Eye (tissue), 1 donor: ENCODE data around the gene CELSR1.
A peak's percentile ranks its signal among the peaks of the same experiment; 100 is the strongest.

Experiments
- DNase-seq: peaks from one replicate; pipeline ENCODE4 v3.0.0-alpha.2; 2015

The CELSR1 gene

DNA sequence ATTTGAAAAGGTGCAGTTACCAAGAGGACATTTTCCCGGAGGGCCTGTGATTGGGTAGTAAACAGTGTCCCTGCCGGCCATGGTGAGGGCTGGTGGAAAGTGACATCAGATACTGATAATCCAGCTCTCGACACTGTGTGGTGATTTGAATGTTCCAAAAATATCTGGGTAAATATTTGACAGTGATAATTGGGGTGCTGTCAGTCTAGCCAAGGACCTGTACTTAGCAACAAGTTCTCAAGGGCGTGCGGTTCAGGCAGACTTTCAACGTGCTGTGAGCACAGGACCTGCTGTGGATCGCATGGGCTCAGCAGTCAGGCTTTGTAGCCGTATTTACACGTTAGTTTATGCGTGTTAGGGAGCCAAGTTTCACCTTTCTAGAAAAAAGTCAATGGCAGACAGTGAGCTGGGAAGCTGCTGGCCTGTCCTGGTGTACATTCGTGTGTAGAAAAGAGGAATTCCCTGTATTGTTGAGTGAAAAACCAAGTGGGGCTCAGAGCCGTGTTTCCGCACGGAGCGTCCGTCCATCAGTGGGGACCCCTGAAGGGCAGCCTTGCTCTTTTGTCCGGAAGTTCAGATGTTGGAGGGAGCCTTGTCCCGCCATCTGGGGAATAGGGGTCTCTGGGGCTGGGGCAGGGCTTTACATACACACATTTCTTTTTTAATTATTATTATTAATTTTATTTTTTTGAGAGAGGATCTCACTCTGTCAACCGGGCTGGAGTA lies 190.6 kb downstream of the CELSR1 start:
- no peak for DNase-seq

DNA sequence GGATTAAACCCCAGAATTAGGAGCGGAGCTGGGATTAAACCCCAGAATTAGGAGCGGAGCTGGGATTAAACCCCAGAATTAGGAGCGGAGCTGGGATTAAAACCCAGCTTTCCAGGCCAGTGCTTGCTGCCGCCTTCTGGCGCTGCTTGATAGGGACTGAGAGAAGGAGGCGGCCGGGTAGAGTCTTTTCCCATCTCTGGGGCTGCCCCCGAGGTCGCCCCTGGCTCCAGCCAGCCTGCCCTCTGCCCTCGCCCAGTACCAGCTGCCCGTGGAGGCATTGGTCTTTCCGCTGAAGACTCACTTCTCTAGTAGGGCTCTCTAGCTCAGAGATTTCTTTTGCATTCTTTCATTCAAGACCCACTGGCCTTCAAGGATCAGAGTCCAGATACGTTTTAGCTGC lies 196.7 kb downstream of the CELSR1 start:
- no peak for DNase-seq

DNA sequence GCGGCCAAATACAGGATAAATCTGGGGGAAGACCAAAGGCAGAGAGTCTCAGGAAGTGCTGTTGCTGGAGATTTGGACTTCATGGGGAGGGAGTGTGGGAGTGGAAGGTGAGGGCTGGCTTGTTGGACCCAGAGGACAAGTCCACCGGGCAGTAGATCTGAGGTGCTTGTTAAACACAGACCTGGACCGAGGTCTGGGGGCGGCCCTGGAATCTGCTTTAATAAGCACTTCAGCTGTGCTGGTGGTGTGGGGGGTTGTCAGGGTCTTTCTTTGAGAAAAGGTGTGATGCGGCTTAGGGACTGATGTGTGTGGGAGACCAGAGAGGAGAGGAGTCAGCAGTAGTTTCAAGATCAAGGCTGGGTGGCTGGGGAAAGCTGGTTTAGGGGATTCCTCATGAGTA lies 197.5 kb downstream of the CELSR1 start:
- no peak for DNase-seq

DNA sequence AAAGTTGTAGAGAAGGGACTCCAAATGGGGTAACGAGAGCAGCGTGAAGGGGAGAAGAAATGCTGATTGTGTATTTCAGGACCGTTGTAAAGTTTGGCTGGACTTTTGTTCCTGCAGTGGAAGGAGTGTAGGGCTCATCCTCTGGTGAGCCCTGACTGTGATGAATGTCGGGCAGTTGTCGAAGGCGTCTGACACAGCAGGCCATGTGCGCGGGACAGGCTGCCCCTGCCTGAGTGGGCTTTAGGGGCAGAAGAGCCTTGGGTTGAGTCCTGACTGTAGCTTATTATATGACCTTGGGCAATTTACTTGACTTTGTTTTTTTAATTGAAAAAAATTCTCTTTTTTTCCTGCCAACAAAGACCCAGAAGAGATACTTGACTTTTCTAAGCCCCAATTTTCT lies 198.8 kb downstream of the CELSR1 start:
- no peak for DNase-seq

DNA sequence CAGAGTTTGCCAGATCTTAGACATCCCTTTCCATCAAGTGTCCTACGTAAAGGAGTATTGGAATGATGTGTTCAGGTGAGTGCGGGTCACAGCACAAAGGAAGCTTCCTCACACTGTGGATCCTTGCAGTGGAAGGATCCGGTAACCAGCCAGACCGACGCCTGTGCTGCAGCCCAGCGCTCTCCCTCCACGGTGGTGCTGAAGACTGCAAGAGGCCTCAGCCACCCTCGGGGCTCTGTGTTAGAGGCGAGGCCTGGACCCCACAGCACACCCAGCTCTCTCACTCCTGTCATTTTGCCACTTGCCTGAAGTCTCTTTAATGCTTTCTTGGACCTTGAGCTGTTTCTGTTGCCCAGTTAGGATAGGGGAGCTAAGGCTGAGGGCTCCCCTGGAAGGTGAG lies 199.6 kb downstream of the CELSR1 start:
- no peak for DNase-seq

DNA sequence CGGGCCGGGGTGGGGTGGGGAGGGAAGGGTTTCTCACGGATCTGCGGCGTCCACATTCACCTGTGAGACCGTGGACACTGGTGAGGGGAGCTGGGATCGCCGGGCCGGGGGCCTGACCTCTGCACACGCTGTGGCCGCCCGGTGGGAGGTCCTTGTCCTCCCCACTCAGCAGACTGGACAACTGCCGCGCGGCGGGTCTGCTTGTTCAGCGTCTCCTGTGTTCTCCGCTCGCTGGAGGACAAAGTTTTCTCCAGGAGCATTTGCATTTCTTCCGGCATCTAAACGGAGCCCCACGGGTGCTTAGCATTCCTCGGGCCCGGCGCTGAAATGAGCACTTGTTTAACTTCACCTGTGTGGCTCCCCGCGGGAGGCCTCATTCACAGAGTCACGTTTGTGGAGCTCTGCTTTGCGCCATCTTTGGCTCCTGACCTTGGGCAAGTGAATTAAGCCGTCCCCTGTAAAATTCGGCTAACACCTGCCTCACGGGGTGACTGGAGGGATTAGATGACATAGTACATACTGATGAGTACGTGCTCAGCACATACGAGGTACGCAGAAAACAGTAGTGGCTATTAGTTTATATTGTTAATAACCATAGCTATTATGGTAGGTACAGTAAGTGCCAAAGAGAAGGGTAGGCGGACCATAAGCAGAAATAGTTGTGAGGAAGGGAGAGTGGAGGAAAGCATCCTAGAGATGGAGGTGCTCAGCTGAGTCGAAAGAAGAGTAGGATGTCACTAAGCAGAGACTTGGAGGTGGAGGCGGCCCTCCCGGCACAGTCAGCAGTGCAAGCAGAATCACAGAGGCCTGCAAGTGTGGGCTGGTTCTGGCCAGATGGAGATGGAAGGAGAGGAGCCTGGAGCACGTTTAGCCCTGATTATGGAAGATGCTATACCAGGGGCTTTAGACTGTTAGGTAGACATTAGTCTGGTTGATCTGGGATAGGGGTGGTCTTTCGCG lies 201.0 kb downstream of the CELSR1 start:
- peak; percentile 33 for DNase-seq

DNA sequence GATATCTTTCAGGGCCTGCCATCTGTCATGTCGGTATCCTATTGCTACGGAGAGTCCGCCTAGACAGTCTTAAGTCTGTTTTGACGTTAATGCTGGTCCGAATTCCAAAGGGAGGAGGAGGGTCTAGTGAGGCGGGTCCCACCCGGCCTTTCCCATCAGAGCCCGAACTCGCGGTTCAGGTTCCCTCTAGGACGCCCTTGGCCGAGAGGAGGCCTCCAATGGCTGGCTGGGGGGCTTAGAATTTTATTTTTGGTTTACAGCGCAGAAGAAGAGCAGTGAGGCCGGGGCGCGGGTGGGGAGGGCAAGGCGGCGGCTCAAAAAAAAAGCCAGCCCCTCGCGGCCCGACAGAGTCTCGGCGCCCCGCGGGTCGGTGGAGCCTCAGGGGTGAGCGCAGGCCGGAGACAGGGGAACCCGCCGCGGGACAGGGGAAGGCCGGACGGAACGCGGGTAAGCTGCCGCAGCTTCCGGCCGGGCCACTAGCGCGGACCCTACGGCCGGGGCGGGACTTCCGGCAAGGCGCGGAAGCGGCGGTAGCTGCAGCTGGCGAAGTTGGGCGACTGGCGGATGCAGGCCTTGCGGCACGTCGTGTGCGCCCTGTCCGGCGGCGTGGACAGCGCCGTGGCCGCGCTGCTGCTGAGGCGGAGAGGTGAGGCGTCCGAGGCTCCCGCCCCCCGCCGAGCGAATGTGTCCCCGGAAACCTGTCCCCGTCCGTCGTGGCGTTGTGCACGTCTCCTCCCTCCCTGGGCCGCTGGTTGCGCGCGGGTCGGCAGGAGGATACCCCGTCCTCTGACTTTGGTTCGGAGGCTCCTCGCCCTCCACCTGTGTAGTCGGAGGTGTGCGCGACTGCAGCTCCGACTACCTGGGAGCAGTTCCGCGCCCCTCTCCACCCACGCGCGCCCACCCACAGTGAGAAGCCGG lies 202.0 kb downstream of the CELSR1 start, which contains the start of gene TRMU:
TRMU (plus strand) TSS at position 514 of the 918 bp plus-strand sequence; CDS start at position 565, 51 bp downstream.
- peak; percentile 92 for DNase-seq

DNA sequence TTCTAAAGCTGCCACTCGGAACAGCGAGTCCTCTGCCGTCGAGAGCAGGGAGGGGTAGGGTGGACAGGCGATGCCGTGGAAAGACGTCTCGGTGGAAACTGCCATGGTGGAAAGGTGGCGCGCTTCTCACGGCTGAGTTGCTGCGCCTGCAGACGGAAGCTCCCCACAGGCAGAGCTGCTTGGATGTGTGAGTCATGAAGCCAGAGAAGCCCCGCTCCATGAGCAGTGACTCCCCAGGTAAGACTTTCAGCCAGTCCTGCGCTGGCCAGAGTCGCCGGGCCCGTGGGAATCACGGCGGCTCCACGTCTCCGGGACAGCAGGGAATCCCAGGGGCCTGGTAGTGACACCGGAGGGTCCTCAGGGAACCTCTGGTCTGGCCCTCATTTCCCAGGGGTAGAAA lies 205.9 kb downstream of the CELSR1 start:
- DNase-seq: no peak

DNA sequence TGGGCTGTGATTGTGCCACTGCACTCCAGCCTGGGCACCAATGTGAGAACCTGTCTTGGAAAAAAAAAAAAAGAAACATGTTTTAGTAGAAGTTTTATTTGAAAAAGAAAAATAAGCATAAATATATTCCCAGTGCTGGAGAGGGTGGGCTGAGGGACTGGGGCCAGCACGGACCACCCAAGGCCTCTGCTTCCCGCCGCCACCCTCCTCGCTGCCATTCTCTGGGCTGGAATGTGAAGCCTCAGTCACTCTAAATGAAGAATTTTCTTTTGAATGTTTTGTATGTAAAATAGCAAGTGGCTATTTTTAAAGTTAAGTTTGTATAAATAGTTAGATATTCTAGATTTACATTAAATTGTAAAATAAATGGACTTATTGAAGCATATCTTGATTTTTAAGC lies 207.0 kb downstream of the CELSR1 start:
- no peak for DNase-seq

DNA sequence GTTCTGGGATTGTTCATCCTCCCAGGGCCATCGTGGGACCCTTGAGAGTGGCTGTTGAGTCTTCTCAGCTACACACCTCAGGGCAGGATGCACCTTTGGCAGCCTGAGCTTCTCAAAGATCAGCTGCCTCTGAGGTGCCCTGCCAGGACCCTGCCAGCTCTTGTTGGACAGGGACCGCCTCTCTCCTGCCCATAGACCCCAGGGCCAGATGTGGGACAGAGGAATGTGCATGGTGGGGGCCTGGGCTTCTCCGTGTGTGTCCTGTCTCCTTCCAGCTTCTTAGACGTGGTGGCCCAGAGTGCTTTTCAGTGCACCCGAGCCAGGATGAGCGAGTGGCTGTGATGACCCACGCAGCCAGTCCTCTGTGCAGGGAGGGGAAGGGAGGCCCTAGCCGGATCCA lies 207.8 kb downstream of the CELSR1 start:
- DNase-seq: no peak

DNA sequence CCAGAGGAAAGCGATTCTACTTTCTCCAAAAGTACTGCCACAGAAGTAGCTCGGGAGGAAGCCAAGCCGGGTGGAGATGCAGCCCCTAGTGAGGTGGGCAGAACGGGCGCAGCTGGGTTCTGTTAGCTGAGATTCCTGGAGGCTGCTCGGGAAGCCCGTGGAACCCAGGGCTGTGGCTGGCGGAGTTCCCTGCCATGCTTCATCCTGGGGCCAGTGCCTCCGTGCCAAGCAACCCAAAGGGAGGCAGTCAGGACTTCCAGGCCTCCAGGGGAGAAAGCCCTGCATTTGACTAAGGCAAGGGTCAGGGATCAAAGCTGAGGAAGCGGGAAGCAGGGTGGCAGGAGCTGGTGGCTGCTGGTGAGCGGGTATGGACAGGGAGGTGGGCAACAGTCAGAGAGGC lies 208.6 kb downstream of the CELSR1 start:
- DNase-seq: no peak

DNA sequence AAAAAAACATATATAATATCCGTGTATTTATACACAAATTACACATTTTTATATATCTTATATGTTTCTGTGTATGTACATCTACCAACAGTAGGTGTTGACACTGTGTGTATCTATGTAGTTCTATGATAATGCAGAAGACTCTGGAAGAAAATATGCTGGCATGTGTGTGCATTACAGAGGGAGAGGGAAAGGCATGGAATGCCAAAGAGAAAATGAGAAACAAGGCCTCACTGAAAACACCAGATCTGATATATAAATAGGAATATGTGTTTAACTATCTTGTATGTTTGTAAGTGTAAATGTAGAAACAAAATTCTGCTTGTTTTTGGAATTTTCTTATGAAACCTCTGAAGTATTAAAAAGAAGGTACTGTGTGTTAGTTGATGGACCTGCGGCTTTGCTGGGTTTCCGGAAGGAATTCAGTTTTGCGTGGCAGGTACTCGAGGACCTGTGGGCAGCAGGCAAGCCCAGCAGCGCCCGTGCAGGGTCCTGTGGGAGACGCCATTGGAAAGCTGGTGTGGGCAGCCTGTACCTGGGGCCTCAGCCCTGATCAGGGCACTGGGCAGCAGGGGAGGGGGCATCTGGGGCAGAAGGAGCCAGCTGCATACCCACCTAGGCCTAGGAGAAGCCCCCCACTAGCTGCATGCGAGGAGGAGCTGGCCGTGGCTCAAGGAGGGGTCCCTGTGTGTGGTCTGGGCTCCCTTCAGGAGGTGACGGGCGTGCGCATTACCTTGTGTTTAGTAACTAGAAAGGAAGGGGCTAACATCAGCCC lies 209.5 kb downstream of the CELSR1 start:
- DNase-seq: no peak

DNA sequence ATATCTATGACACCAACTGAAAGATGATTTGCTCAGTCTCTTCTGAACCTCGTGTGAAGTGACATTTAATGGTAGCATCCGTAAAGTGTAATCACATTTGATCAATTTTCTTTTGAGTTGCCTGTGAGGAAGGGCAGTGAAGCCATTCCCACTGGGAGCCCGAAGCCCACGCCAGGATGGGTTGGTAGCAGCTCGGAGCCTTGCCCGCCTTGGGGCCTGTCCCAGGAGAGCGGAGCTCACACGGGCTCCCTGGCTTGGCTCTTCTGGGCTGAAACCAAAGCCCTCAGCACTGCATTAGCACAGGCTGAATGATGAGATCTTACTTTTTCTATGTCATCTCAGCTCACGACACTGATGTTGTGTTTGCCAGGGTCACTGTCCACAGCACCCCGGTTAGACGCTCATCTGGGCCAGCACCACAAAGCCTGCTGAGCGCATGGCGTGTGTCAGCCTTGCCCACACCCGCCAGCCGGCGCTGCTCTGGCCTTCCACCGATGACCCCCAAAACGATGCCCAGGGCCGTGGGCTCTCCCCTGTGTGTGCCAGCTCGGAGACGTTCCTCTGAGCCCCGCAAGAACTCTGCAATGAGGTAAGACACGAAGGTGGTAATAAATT lies 211.2 kb downstream of the CELSR1 start:
- no peak for DNase-seq

DNA sequence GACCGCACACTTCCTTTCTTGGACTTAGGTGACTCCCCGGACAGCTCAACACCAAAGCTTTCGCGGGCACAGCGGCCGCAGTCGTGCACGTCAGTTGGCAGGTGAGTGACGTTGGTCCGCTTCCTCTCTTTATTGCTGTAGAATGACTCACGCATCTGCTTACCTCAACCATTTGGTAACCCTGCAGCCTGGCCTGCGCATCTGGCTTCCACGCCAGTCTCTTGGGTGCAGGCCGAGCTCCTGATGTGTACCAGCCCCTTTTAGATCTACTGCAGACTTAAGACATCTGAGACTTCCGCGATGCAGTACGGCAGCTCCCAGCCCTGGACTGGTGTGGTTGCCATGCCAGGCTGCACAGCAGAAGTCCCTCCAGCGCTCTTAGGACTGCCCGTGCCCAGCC lies 214.3 kb downstream of the CELSR1 start:
- no peak for DNase-seq

DNA sequence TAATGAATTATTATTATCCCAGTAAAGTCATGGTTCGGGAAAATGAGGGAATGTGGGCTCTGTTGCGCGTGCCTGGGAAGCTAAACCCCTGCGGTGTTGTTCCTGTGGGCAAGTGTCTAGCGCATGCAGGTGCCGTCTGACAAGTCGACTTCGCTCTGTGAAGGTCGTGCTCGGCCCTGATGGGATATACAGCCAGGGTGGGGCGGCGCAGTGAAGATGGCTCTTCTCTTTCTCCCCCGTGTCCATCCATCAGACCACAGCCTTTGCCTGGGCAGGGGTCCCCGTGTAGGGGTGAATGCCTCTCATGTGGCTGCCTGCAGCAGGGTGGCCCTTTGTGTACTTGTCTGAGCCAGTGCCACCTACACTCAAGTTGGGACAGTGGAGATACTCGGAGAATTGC lies 214.7 kb downstream of the CELSR1 start:
- no peak for DNase-seq

DNA sequence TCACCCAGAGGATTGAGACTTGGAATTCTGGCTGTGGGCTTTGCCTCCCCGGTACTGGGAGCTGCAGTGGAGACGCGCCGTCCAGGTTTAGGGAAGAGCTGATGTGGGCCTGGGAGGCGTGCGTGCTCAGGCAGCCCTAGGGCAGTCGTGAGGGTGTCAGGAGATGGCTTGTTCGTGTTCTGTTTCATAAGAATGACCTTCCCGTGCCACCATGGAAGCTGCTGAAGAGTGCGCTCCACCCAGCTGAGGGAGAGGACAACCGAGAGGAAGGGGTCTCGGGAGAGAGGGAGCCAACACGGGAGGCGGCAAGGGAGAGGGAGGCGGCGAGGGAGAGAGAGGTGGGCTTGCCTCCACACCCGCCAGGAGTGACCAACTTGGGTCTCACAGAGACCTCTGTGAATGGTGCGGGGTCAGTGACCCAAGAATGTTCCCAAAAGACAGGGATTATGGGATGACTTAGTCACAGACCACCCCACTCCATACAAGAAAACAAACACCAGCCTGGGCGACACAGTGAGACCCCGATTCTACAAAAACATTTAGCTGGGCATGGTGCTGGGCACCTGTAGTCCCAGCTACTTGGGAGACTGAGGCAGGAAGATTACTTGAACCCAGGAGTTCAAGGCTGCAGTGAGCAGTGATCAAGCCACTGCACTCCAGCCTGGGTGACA lies 216.6 kb downstream of the CELSR1 start:
- no peak for DNase-seq

DNA sequence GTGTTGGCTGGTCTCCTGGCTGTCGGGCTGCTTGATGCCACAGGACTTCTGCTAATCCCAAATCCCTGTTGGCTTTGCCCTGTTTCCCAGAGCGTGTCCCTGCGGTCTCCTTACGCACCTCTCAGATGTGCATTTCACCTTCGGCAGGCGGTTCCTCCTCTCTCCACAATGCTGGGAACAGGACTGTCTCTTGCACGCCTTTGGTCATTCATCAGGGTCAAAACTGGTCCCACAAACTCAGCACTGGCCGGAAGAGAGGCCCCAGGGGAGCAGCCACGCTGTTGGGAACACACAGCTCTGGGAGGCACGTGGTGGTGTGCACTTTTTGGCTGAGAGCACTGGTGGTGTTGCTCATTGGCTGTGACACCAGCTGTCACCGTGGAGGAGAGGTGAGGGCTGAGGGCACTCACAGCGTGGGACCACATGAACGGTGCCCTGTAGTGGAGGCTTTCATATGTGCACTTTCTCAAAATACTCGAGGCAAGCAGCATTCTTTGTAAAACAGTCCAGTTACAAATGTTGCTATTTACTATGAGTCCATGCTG lies 217.2 kb downstream of the CELSR1 start:
- no peak for DNase-seq

DNA sequence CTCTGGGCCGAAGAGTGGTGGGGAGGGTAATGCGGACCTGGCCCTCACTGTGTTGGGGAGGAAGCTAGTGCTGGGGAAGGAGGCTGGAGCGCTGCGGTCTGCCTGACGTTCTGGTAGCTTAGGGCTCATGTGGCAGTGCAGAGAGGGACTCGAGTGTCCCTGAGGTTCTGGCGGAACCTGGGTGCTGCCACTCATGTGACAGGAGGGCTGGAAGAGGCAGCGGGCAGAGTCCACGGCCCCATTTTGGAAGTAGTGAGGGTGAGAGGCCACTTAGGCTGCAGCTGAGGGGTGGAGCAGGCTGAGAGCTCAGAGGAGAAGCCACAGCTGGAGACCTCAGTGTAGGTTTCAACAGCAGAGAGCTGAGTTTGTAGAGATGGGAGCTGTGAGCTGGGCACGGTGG lies 218.1 kb downstream of the CELSR1 start:
- DNase-seq: no peak

DNA sequence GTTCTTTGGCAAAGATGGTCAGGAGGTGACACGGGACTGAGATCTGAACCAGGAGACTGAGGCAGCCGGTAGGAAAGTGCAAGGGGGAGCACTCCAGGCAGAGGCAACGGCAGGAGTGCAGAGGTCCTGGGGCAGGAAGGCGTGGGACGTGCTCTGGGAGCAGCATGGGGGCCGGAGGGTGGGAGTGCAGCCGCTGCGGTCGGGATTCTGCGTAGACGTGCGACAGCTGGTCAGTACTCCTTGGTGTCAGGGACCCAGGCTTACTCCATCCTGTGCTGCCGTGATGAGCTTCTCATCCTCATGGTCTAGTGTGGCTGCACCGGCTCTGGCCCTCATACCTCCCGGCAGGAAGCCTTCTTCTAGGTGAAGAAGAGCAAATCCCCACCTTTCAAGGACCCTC lies 218.8 kb downstream of the CELSR1 start:
- no peak for DNase-seq

DNA sequence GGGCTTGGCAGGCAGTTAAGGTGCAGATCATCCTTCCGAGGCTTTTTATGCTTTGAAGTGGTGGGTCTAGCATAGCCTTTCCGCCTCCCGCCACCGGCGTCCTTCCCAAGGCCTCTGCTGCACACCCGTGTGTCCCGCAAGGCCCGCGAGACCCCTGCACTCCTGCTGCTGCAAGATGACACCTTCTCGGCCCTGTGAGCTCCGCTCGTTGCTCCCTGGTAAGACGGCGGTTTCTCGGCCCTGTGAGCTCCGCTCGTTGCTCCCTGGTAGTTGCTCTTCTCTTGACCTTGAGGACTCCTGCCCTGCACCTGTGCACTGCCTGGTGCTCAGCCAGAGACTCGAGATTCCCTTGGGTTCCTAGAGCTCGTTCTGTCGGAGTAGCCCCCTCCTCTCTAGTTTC lies 219.8 kb downstream of the CELSR1 start:
- DNase-seq: no peak

DNA sequence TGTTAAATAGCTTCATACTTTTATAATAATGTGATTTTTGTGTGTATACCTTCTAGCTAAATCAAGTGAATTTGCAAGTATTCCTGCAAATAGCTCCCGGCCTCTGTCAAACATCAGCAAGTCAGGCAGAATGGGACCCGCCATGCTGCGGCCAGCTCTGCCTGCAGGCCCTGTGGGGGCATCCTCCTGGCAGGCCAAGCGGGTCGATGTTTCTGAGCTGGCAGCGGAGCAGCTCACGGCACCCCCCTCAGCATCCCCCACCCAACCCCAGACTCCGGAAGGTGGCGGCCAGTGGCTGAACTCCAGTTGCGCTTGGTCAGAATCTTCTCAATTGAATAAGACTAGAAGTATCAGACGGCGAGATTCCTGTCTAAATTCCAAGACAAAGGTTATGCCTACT lies 221.4 kb downstream of the CELSR1 start:
- no peak for DNase-seq
